ENCODE results near the gene EPHX1.
A peak's percentile ranks its signal among the peaks of the same experiment; 100 is the strongest.
"Not testable (repeated sequence)": the region's sequence is repeated elsewhere in the genome, so short reads cannot be mapped to it uniquely, and the experiment has no call there.

EPHX1 gene

DNA sequence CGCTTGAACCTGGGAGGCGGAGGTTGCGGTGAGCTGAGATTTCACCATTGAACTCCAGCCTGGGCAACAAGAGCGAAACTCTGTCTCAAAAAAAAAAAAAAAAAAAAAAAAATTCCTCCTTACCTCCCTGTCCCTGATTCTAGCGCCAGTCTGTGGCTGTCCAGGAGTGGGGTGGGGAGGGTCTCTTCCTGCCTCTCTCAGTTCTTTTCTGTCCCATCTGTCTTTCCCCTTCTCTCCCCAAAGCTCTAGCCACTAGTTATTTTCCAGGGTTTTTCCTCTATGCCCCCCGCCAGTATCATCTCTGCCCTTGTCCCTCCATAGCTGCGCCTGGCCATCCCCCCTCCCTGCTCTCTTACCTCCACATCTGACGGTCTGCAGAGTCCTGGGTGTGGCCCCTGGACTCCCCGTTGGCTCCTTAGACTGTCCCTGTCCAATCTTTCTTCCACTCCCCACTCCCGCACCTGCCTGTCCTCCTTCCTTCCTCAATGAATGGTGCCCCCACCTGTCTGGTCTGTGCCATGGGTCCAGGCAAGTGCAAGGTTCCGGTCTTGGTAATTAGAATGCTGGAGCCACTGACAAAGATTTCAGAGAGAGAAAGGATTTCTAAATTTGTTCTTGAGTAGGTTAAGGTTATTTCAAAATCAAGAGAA, 73.8 kb downstream of the EPHX1 start:
- no peak for DNase-seq

DNA sequence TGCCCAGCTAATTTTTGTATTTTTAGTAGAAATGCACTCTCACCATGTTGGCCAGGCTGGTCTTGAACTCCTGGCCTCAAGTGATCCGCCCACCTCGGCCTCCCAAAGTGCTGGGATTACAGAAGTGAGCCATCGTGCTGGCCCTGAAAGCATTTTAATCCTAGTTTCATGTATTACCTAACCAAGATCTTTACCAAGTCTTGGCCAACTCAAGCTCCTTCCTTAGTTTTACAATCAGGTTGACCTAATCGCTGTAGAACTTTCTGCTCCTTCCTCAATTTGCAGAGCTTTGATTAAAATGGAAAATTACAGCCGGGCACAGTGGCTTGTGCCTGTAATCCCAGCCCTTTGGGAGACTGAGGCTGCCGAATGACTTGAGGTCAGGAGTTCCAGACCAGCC, 75.4 kb downstream of the EPHX1 start:
- no peak for DNase-seq

DNA sequence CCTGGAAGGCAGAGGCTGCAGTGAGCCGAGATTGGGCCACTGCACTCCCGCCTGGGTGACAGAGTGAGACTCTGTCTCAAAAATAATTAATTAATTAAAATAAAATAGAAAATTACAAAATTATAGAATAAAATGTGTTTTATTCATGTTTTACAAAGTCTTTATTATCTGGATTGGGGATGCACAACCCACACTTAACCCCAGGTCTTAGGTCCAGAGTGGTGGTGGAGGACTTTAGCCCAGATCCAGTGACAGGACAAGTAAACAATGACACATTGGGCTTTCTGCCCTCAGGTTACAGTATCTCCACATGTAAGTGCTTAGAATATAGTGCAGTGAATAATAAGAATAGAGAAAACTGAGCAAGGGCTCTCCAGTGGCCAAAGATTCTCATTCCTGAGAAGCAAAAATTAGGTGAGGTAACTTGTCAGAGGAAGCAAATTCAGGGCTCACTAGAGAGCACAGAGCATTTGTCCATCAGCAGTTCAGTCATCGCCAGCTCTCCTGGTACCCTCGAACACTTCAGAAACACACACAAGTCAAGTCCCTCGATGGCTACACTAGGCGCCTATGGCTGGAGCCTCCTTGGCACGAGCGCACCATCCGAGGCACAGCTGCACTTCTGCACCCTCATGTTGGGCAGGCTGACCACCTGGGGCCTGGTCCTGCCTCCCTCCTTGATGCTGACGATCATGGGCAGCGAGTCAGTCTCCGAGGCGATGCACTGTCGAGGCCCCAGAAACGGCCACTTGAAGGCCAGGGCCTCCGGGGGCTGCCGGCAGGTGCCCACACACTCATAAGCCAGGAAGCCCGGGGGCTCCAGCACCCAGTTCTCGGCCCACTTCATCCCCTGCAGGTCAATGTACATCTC, 76.5 kb downstream of the EPHX1 start:
- no peak for DNase-seq

GRCh38 chr1:225887030-225887314, 77.0 kb downstream of the EPHX1 start:
- DNase-seq = no peak

DNA sequence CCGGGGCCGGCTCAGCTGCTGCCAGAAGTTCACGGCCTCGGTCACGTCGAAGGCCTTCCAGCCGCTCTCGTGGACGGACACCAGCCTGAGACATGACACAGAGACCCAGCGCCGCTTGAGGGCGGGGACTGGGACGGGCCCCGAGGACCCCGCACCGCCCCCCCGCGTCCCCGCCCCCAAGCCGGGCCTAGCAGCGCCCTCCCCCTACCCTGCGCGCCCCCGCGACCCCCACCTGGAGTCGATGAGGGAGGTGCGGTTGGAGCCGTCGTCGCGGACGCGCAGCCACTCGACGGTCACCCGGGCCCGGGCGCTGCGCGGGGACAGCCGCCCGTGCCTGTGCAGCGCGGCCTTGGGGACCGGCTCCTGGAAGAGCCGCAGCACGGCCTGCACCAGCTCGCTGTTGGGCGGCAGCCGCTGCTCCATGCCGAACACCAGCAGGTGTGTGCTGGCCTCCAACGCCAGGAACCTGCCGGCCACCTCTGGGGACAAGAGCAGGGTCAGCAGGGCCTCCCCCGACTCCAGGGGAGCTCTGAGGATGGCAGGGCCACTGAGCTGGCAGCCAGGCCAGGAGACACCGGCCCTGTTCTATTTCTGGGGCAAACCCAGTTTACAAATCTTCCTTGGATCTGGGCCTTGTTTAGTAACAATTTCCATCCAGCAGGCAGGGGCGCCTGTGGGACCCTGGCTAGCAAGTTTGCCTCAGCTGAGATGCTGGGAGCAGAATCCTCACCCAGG, 77.8 kb downstream of the EPHX1 start:
- not testable (repeated sequence) for DNase-seq

DNA sequence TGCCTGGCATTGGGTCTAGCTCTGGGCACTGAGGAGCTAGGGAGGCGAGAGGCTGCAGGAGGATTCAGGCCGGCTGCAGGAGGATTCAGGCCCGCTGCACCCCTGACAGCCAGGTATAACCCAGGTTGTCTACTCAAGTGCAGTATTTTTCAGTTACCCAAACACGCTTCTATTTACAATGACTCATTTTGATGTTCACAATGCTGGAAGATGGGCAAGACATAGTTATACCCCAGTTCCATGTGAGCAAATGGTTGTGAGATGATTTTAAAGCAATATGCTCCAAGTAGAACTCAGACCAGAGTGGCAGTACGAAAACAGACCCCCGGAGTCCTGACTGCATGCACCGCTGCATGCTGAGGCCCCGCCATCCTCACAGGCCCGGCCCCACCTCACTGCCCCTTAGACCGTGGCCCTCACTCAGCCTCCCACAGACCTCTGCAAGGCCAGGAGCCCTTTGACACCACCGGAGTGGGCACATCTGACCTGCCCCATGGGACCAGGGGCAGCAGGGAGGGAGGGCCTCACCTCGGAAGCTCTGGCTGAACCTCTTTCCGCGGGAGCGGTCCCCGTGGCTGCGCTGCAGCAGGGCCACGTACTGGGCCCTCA, 78.5 kb downstream of the EPHX1 start:
- no peak for DNase-seq

DNA sequence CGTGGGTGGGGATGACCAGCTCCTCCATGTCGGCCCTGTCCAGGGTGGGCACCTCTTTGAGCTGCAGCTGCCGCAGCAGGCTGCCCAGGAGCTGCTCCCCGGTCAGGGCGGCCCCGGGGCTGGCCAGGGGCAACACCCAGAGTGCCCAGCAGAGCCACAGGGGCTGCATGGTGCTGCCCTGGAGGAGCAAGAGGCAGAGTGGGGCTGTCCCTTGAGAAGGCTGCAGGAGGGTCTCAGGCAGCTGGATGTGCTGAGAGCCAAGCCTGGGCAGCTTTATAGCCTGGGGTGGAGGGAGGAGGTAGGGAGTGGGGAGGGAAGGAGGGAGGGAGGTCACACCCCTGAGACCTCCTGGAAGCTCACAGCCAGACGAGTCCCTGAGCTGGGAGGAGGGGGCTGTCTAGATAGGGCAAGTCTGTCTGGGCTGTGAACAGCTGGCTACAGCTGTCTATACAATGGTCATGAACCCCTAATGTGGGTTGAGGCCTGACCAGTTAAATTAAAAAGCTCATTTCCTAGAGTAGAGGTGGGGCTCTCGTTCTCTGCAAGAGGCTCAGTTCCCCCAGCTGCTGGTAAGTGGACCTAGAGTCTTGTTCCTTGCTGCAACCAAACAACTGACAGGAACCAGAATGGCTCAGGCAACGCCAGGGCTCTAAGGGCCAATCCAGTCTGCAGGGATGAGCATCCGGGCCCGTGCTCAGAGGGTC, 79.1 kb downstream of the EPHX1 start, which contains the start of gene LEFTY1:
Gene LEFTY1 (minus strand): TSS at position 249 of the 704 bp plus-strand sequence. CDS start 80 bp downstream, at position 169.
- no peak for DNase-seq

DNA sequence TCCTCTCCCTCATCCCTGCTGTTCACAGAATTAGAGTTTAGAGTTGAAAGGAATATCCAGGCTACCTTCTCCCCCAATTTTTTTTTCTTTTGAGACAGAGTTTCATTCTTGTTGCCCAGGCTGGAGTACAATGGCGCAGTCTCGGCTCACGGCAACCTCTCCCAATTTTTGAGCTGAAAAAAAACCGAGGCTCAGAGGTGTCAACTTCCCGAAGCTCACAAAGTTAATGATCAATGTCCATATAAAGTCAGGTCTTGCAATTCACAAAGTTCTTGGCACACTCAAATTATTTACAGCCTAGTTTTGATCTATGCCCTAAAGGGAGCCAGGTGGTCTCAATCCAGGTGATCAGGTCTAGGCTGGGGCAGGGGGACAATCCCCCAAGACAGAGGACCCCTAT, 79.8 kb downstream of the EPHX1 start:
- DNase-seq = no peak

- no peak for DNase-seq
Observed at GRCh38 chr1:225890346-225891228, 80.7 kb downstream of the EPHX1 start.

- peak in 1 of 2 experiments; percentile 32 for DNase-seq
Observed at GRCh38 chr1:225891229-225891972, 81.5 kb downstream of the EPHX1 start.

DNA sequence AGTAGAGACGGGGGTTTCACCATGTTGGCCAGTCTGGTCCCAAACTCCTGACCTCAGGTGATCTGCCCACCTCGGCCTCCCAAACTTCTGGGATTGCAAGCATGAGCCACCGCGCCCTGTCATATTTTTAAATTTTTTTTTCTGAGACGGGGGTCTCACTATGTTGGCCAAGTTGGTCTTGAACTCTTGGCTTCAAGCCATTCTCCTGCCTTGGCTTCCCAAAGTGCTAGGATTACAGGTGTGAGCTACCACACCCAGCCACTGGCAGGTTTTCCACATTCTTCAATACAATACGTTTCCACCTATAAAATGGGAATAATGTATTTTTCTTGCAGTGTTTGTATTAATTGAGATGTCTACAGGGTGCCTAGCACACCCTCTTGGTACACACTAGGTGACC, 82.4 kb downstream of the EPHX1 start:
- DNase-seq = no peak
